Measurements from ENCODE around the gene SAMD5. TPM values are rescaled to one million over a fixed set of nuclear protein-coding genes. Genes with fewer than 3 reads are reported as not detected.

SAMD5 gene
- total and polyA plus RNA-seq, 2 experiments from 2014 or later, result 0.03 TPM; not detected in 1

GRCh38 chr6:147570681-147571080 is 62.2 kb downstream of the SAMD5 start:
- Histone ChIP-seq H3K79me2 (replicated peaks; ENCODE audit: insufficient read depth) (no peaks in the 10 kb centered on the region), H3K27ac (ENCODE audit: low read depth) (no peak overlapping the region), H3K27me3 (ENCODE audit: insufficient read depth) (no peaks in the 10 kb centered on the region), H3K36me3 (ENCODE audit: insufficient read depth) (no peaks in the 10 kb centered on the region), H3K4me3 (no peak overlapping the region), H2AFZ (no peak overlapping the region), H4K20me1 (replicated peaks; ENCODE audit: insufficient read depth) (no peaks in the 10 kb centered on the region), H3K9me2 (ENCODE audit: insufficient read depth) (no peaks in the 10 kb centered on the region), H3K4me2 (no peak overlapping the region), H3K4me1 (ENCODE audit: insufficient read depth) (no peaks in the 10 kb centered on the region), H3F3A (replicated peaks; ENCODE audit: low read depth) (no peaks in the 10 kb centered on the region)
- no peak for DNase-seq (ENCODE audit: low spot score)
- TF ChIP-seq, protein P1, sequence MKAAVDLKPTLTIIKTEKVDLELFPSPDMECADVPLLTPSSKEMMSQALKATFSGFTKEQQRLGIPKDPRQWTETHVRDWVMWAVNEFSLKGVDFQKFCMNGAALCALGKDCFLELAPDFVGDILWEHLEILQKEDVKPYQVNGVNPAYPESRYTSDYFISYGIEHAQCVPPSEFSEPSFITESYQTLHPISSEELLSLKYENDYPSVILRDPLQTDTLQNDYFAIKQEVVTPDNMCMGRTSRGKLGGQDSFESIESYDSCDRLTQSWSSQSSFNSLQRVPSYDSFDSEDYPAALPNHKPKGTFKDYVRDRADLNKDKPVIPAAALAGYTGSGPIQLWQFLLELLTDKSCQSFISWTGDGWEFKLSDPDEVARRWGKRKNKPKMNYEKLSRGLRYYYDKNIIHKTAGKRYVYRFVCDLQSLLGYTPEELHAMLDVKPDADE (IDR thresholded peaks at IDR 0.05), result no peak
- TF ChIP-seq REST (IDR thresholded peaks at IDR 0.05; ENCODE audit: unreplicated experiment), result no peak
- no peaks in the 10 kb centered on the region for H3K4me1 Mint-ChIP-seq
- no peaks in the 10 kb centered on the region for H3K27me3 Mint-ChIP-seq (ENCODE audit: insufficient read depth, low read depth, poor library complexity)
- H3K9me3 Mint-ChIP-seq, result no peaks in the 10 kb centered on the region
- no peaks in the 10 kb centered on the region for H3K36me3 Mint-ChIP-seq (ENCODE audit: low read depth)
- no peak for ATAC-seq
- H3K4me3 Mint-ChIP-seq, result no peak overlapping the region
- H3K27ac Mint-ChIP-seq, result no peak overlapping the region

DNA sequence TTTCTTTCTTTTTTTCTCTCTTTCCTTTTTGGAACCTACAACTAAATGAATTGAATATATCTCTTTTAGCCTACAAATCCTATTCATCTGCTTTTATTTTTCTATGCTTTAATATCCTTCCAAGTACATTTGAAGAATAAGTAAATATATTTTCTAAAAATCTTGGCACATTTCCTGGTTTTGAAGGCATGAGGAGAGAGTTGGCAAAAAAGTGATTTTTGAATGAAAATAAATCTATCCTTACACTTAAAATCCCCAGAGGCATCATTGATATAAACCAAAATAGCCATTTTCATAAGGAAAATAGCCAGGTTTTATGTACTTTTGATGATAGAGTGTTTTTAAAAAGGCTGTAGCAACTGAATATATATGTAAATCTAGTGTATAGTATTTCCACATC is 69.0 kb downstream of the SAMD5 start:
- TF ChIP-seq ZNF114 (CRISPR knock-in tag; IDR thresholded peaks at IDR 0.05), result no peak
- TF ChIP-seq REST (IDR thresholded peaks at IDR 0.05; ENCODE audit: unreplicated experiment), result no peak
- Histone ChIP-seq H3K9me2 (ENCODE audit: insufficient read depth) (no peaks in the 10 kb centered on the region), H2AFZ (no peak overlapping the region), H3K4me1 (ENCODE audit: insufficient read depth) (no peaks in the 10 kb centered on the region), H3K79me2 (replicated peaks; ENCODE audit: insufficient read depth) (no peaks in the 10 kb centered on the region), H3K27ac (ENCODE audit: low read depth) (no peak overlapping the region), H3K4me3 (no peak overlapping the region), H3K36me3 (ENCODE audit: insufficient read depth) (no peaks in the 10 kb centered on the region), H3K27me3 (ENCODE audit: insufficient read depth) (no peaks in the 10 kb centered on the region), H3K4me2 (no peak overlapping the region), H4K20me1 (replicated peaks; ENCODE audit: insufficient read depth) (no peaks in the 10 kb centered on the region; the same call in 1 of the 2 replicates), H3F3A (replicated peaks; ENCODE audit: low read depth) (no peaks in the 10 kb centered on the region)
- H3K4me3 Mint-ChIP-seq, result no peak overlapping the region
- DNase-seq (ENCODE audit: low spot score) (no peak), ATAC-seq (no peak)
- 0 out of 3 replicates have a peak, but pooled peaks cover 2% of the 10 kb centered on the region for H3K9me3 Mint-ChIP-seq
- no peaks in the 10 kb centered on the region for H3K4me1 Mint-ChIP-seq
- no peaks in the 10 kb centered on the region; the same call in 1 of the 3 replicates for H3K36me3 Mint-ChIP-seq (ENCODE audit: low read depth)
- H3K27me3 Mint-ChIP-seq (ENCODE audit: insufficient read depth, low read depth, poor library complexity), result no peaks in the 10 kb centered on the region
- no peak overlapping the region for H3K27ac Mint-ChIP-seq

Data from GM23338 (cell line).